Ammon's horn (tissue), 1 donor: ENCODE measurements around the gene COLEC12.
"Not testable (repeated sequence)": the region's sequence is repeated elsewhere in the genome, so short reads cannot be mapped to it uniquely, and the experiment has no call there.

Source experiments
- DNase-seq: peaks from one replicate; pipeline ENCODE4 v3.0.0-alpha.2; 2016; ENCODE audit warnings: low spot score

The COLEC12 gene

GRCh38 chr18:320155-320554 is 180.3 kb downstream of the COLEC12 start:
- DNase-seq: no peak

- no peak for DNase-seq
These were observed 180.8 kb downstream of the COLEC12 start for GRCh38 chr18:319720-320119.

DNA sequence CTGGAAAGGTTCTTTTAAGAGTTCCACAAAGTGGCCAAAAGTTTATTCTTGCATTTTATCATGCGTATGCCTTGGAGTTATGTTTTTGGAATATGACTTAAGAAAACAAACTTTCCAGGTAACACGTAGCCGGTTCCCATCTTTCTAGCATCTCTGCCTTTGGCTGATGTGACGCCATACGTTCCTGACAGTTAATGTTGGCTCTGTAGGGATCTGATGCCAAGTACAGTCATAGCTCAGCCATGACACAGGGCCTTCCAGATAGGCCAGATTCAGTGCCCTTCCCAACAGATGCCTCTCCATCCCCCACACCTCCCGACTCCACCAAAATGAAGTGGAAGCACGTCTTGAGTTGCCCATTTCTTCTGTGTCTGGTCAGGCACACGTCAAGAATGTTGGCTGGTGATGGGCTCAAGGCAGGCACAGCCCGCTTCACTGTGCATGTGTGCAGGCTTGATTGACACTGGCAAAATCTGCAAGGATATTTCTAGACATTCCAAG is 181.7 kb downstream of the COLEC12 start:
- no peak for DNase-seq

- DNase-seq: no peak
These were observed 182.9 kb downstream of the COLEC12 start for GRCh38 chr18:317618-318017.

DNA sequence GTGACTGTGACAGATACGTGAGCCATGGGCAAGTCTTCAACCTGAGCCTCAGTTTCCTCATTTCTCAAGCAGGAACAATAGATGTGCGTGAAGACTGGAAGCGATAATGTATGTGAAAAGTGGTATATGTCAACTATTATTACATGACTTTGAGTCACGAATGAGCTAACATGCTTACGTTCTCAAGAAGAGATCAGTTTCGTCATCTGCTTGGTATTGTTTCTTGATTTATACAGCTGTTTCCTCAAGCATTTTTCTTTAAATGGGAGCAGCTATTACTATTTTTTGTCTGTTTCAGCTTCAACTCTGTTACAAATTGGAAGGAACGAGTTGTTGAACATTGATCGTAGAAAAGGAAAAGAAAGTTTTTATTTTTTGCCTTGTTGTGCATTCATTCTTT is 184.1 kb downstream of the COLEC12 start:
- DNase-seq: no peak

DNA sequence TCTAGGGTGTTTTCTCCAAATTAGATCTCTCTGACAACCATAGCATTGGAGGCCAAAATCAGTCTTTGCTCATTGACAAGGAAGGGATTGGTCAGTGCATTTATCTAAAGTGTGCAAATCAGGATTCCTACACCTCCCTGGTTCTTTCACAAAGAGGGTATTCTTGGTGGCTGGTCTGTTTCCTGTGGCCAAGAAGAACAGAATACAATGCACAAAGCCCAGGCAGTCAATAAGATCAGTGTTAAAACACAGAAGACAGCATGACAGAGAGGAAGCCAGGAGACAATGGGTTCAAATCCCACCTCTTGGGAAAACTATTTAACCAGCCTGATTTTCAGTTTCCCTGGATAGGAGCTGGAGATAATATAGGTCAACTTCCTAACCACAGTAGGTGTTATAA is 186.6 kb downstream of the COLEC12 start:
- DNase-seq: no peak

- no peak for DNase-seq
These were observed 188.1 kb downstream of the COLEC12 start for GRCh38 chr18:312415-312814.

DNA sequence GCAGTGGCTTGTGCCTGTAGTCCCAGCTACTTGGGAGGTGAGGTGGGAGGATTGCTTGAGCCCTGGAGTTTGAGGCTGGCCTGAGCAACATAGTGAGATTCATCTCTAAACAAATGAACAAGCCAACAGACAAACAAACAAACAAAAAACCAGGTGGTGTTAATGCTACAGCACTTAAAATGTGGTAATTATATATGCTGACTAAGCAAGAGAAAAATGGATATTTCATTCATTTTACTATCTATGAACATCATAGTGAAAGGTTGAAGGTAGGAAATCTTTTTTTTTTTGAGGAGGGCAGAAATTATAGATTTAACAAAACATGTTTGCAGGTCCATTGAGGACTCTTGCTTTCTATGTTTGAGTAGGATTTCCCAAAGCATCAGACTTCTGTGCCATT is 190.5 kb downstream of the COLEC12 start:
- DNase-seq: no peak

- DNase-seq: not testable (repeated sequence)
These were observed 192.4 kb downstream of the COLEC12 start for GRCh38 chr18:308086-308485.

GRCh38 chr18:306608-307255 is 193.8 kb downstream of the COLEC12 start:
- DNase-seq: no peak

- no peak for DNase-seq
These were observed 195.4 kb downstream of the COLEC12 start for GRCh38 chr18:305003-305501.

GRCh38 chr18:303607-304006 is 196.9 kb downstream of the COLEC12 start:
- DNase-seq: no peak

DNA sequence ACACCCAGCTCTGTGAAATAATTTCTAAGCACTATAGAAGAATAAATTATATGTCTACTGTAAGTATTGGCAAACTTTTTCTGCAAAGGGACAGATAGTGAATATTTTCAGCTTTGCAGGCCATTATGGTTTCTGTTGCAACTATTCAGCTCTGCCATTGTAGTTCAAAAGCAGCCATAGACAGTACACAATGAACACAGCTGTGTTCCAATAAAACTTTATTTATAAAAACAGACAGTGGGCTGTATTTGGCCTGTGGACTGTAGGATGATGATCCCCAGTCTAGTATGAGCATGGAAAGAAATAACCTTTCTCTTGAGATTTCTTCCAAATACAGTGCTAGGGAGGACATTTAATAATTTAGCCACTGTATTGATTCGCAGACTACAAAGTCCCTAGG is 197.5 kb downstream of the COLEC12 start:
- DNase-seq: no peak

DNA sequence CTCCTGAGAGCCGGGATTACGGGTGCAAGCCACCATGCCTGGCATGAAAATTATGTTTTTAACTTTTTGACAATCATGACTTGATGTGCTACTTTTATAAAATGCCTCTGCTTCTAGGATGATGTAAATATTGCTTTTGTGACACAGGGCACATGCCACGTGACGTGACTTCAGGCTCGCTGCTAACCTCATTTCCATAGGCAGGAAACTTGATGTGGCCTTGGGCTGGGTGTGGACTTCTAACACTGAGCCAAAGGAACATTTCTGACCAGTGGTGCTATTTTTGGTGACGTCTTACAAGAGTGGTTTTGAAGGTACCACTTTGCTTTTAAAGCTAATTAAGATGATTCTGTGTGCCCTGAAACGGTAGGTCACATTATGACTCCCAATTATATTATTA is 198.4 kb downstream of the COLEC12 start:
- no peak for DNase-seq

GRCh38 chr18:297936-298335 is 202.6 kb downstream of the COLEC12 start:
- no peak for DNase-seq

- no peak for DNase-seq
These were observed 204.6 kb downstream of the COLEC12 start for GRCh38 chr18:295756-296490.

- DNase-seq: no peak
These were observed 205.9 kb downstream of the COLEC12 start for GRCh38 chr18:294566-294965.

DNA sequence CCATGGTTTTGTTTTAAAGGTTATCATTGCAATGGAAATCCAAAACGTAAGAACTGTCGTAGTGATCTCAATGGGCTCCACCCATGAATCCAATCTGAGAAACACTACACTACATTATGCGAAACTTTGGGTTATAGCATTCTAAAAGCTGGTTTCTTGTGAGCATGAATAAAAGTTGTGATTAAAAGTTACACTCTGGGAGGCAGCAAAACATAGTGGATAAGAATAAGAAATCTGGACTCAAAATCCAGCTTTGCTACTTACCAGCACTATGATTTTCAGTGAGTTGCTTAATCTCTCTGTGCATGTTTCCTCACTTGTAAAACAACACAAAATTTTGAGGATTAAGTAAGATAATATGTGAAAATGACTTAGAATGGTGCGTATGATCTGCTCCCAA is 207.0 kb downstream of the COLEC12 start:
- peak; percentile 16 for DNase-seq

DNA sequence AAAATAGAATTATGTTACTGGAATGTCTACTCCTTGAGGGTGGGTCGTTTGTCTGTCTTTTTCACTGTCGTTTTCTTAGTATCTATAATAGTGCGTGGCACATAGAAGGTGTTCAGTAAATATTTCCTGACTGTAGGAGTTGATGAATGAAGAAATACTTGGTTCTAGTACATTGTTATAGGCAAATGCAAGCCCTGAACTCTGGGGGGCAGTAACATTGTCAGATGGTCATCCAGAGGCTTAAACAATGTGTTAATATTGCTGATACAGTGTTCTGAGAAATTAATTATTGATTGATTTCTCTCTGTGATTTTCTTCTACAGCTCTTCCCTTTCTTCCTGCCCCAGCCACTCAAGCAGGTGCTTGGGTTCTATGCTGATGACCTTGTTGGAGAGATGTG is 208.2 kb downstream of the COLEC12 start:
- no peak for DNase-seq

DNA sequence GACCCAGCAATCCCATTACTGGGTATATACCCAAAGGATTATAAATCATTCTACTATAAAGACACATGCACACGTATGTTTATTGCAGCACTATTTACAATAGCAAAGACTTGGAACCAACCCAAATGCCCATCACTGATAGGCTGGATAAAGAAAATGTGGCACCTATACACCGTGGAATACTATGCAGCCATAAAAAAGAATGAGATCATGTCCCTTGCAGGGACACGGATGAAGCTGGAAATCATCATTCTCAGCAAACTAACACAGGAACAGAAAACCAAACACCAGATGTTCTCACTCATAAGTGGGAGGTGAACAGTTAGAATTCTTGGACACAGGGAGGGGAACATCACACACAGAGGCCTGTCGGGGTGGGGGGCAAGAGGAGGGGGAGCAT is 210.5 kb downstream of the COLEC12 start:
- DNase-seq: not testable (repeated sequence)

GRCh38 chr18:289026-289425 is 211.5 kb downstream of the COLEC12 start:
- DNase-seq: no peak

DNA sequence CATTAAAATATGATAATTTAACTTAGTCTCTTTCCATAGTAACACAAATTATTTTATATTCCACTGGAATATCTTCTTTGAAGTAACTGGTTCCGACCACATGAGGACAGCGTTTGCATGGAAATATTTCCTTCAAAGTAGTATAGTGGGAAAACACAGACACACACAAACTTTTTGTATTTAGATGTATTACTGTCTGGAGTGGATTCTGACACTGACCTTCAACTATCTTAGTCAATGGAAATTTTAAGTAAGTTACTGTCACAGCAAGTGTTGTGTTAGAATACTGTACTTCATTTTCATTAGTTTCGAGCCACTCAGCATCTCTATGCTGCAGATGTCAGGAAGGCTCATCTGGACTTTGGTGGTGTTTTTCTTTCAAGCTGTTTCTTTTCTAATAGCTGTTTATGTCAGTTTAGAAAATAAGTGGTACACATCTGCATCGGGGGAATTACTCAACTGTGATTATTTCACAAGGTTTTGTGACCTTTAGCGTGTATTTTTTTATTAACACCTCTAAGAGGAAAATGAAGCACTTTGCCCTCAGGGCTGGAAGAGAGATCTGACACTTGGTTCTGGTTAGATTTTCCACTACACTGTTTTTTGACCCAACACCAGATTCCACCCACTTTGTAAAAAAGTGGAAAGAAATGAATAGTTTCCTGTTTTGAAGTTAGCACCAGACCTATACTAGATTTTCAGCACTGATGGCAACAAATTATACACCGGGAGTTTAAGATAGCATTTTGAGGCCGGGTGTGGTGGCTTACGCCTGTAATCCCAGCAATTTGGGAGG is 213.8 kb downstream of the COLEC12 start:
- DNase-seq: peak; percentile 65

- no peak for DNase-seq
These were observed 214.7 kb downstream of the COLEC12 start for GRCh38 chr18:285817-286216.
